WTC11 (cell line): ENCODE results near the gene TSPAN7.

Source experiments
- ATF6 ChIP-seq: sonication (generic); formaldehyde crosslinking; IDR thresholded peaks from 2 replicates; pipeline ENCODE4 v1.8.1; 2023; ENCODE audit warnings: mild to moderate bottlenecking, missing genetic modification reagents
- CTCF ChIP-seq: fragments of 200-600 bp; IDR thresholded peaks from 2 replicates; pipeline ENCODE4 v1.8.0; 2022; ENCODE audit warnings: antibody characterized with exemption
- MXD4 ChIP-seq: fragments of 250-450 bp; sonication (Bioruptor Pico); IDR thresholded peaks from 2 replicates; pipeline ENCODE4 v1.8.0; 2021; ENCODE audit warnings: mild to moderate bottlenecking, moderate library complexity, borderline replicate concordance
- NR3C1 ChIP-seq: sonication (generic); formaldehyde crosslinking; conservative IDR thresholded peaks from 2 replicates; pipeline ENCODE4 v1.8.1; 2023; ENCODE audit warnings: low read depth, mild to moderate bottlenecking, missing genetic modification reagents
- ZNF423 ChIP-seq: fragments of 250-450 bp; sonication (Bioruptor Pico); IDR thresholded peaks from 2 replicates; pipeline ENCODE4 v2.1.2; 2022; ENCODE audit warnings: mild to moderate bottlenecking, moderate library complexity
- ZNF512 ChIP-seq: sonication (generic); formaldehyde crosslinking; IDR thresholded peaks from 2 replicates; pipeline ENCODE4 v1.8.1; 2022; ENCODE audit warnings: missing genetic modification reagents, borderline replicate concordance
- TF ChIP-seq, protein P1 (sequence below): sonication (generic); formaldehyde crosslinking; IDR thresholded peaks from 2 replicates; pipeline ENCODE4 v1.8.1; 2022; ENCODE audit warnings: low read depth, missing genetic modification reagents, borderline replicate concordance
- TF ChIP-seq, protein P2 (sequence below): sonication (generic); formaldehyde crosslinking; IDR thresholded peaks from 2 replicates; pipeline ENCODE4 v1.8.0; 2022; ENCODE audit warnings: mild to moderate bottlenecking, missing genetic modification reagents

DNA sequence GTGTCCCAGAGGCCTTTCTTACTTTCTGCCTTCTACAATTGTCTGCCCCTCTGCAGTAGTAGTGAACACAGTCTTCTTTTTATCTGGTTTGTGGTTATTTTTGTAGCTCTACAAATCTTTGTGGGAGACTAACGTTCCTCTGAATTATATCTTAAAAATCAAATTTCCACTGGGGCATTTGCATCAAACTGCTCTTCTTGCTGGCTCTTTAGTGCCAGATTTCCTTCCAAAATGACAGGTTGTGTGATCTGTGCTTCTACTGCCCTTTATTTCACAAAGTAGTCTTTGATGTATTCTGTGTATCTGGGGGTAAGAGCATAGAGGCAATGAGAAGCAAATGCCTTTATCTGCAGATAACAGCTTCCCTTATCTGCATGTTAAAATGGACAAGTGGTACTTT, 34.5 kb downstream of the TSPAN7 start:
- no peak for TF ChIP-seq CTCF
- TF ChIP-seq, protein P1, sequence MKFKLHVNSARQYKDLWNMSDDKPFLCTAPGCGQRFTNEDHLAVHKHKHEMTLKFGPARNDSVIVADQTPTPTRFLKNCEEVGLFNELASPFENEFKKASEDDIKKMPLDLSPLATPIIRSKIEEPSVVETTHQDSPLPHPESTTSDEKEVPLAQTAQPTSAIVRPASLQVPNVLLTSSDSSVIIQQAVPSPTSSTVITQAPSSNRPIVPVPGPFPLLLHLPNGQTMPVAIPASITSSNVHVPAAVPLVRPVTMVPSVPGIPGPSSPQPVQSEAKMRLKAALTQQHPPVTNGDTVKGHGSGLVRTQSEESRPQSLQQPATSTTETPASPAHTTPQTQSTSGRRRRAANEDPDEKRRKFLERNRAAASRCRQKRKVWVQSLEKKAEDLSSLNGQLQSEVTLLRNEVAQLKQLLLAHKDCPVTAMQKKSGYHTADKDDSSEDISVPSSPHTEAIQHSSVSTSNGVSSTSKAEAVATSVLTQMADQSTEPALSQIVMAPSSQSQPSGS (CRISPR knock-in tag), result no peak
- TF ChIP-seq, protein P2, sequence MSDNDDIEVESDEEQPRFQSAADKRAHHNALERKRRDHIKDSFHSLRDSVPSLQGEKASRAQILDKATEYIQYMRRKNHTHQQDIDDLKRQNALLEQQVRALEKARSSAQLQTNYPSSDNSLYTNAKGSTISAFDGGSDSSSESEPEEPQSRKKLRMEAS (CRISPR knock-in tag), result no peak
- TF ChIP-seq ATF6, result no peak
- TF ChIP-seq NR3C1 (CRISPR knock-in tag), result no peak
- no peak for TF ChIP-seq MXD4 (CRISPR knock-in tag)
- TF ChIP-seq ZNF512 (CRISPR knock-in tag), result no peak
- no peak for TF ChIP-seq ZNF423 (CRISPR knock-in tag)
